GM23248 (cell line): ENCODE measurements around the gene MSL3B.

Source experiments
- EZH2 ChIP-seq: fragments of 200-600 bp; sonication (generic); IDR thresholded peaks from 2 replicates; pipeline ENCODE4 v1.6.1; 2018; ENCODE audit warnings: antibody characterized with exemption, mild to moderate bottlenecking; ENCODE audit not compliant: insufficient read depth, poor library complexity, severe bottlenecking
- EZH2phosphoT487 ChIP-seq: fragments of 200-600 bp; sonication (generic); IDR thresholded peaks from 2 replicates; pipeline ENCODE4 v1.6.1; 2018; ENCODE audit warnings: antibody characterized with exemption, moderate library complexity, mild to moderate bottlenecking, low read depth; ENCODE audit not compliant: insufficient read depth

GRCh38 chr2:233821709-233822100, 46.5 kb downstream of the MSL3B start:
- TF ChIP-seq EZH2 = no peak
- no peak for TF ChIP-seq EZH2phosphoT487
